T-helper 17 cell (primary cell): Measurements from ENCODE around the gene CRMP1. TPM values are rescaled to one million over a fixed set of nuclear protein-coding genes. Genes with fewer than 3 reads are reported as not detected.

Experiments used
- ATAC-seq: fragments of 150-1000 bp; cut with Tn5 transposase; 2 replicates; pipeline ENCODE4 v1.10.0; 2021; ENCODE audit warnings: mild to moderate bottlenecking, moderate library complexity
- DNase-seq, 3 donors: peaks; one replicate each; pipeline versions ENCODE4 v3.0.0 to v3.0.0-alpha.2; 2020 to 2021
- H3K9me3 ChIP-seq: one replicate; pipeline ENCODE4 v1.7.0; 2013; ENCODE audit warnings: low read length, mild to moderate bottlenecking; ENCODE audit not compliant: control insufficient read depth, poor library complexity, severe bottlenecking
- H3K27ac Mint-ChIP-seq: one replicate; pipeline ENCODE4 v1.8.0; 2022; ENCODE audit warnings: mild to moderate bottlenecking, moderate library complexity, mixed read lengths
- H3K27me3 Mint-ChIP-seq: one replicate; pipeline ENCODE4 v1.8.0; 2022; ENCODE audit warnings: mixed read lengths
- H3K36me3 Mint-ChIP-seq: one replicate; pipeline ENCODE4 v1.8.0; 2022; ENCODE audit warnings: low read depth, mixed read lengths
- H3K4me1 Mint-ChIP-seq: one replicate; pipeline ENCODE4 v1.8.0; 2022; ENCODE audit warnings: mild to moderate bottlenecking, mixed read lengths
- H3K4me3 Mint-ChIP-seq: one replicate; pipeline ENCODE4 v1.8.0; 2022; ENCODE audit warnings: mild to moderate bottlenecking, moderate library complexity, mixed read lengths
- total RNA-seq, 4 donors: library from RNA in 2 of 4; stranded (reverse) in 2 of 4; gene quantifications; one replicate each; pipeline ENCODE4 v1.2.3 and lab custom pipeline; 2022 to 2026

CRMP1 gene
- total RNA-seq, 2 donors from 2014 or later = not detected

GRCh38 chr4:5826437-5827107 is 66.3 kb downstream of the CRMP1 start:
- Mint-ChIP-seq H3K27me3 (peaks cover 13% of the 10 kb centered on the region), H3K27ac (no peak overlapping the region), H3K4me1 (peaks cover 15% of the 10 kb centered on the region), H3K36me3 (peaks cover 2% of the 10 kb centered on the region), H3K4me3 (no peak overlapping the region)
- ATAC-seq = no peak
- no peaks in the 10 kb centered on the region for H3K9me3 ChIP-seq
- DNase-seq = no peak

GRCh38 chr4:5825321-5826041 is 67.4 kb downstream of the CRMP1 start:
- peaks cover 13% of the 10 kb centered on the region for H3K27me3 Mint-ChIP-seq
- no peak for ATAC-seq
- peaks cover 15% of the 10 kb centered on the region for H3K4me1 Mint-ChIP-seq
- no peak overlapping the region for H3K27ac Mint-ChIP-seq
- H3K4me3 Mint-ChIP-seq = no peak overlapping the region
- peaks cover 2% of the 10 kb centered on the region for H3K36me3 Mint-ChIP-seq
- H3K9me3 ChIP-seq = no peaks in the 10 kb centered on the region
- DNase-seq = no peak

GRCh38 chr4:5824635-5825034 is 68.3 kb downstream of the CRMP1 start:
- peaks cover 13% of the 10 kb centered on the region for H3K27me3 Mint-ChIP-seq
- peaks cover 15% of the 10 kb centered on the region for H3K4me1 Mint-ChIP-seq
- peaks cover 2% of the 10 kb centered on the region for H3K36me3 Mint-ChIP-seq
- H3K9me3 ChIP-seq = no peaks in the 10 kb centered on the region
- H3K27ac Mint-ChIP-seq = no peak overlapping the region
- no peak overlapping the region for H3K4me3 Mint-ChIP-seq
- DNase-seq (no peak), ATAC-seq (no peak)

GRCh38 chr4:5824227-5824626 is 68.7 kb downstream of the CRMP1 start:
- peaks cover 13% of the 10 kb centered on the region for H3K27me3 Mint-ChIP-seq
- ATAC-seq = no peak
- H3K36me3 Mint-ChIP-seq = peaks cover 2% of the 10 kb centered on the region
- H3K4me3 Mint-ChIP-seq = no peak overlapping the region
- DNase-seq = no peak
- H3K9me3 ChIP-seq = no peaks in the 10 kb centered on the region
- peaks cover 15% of the 10 kb centered on the region for H3K4me1 Mint-ChIP-seq
- H3K27ac Mint-ChIP-seq = no peak overlapping the region

- Mint-ChIP-seq H3K4me1 (peaks cover 15% of the 10 kb centered on the region), H3K4me3 (no peak overlapping the region), H3K36me3 (peaks cover 2% of the 10 kb centered on the region), H3K27me3 (peaks cover 13% of the 10 kb centered on the region), H3K27ac (no peak overlapping the region)
- ATAC-seq = no peak
- no peak for DNase-seq
- H3K9me3 ChIP-seq = no peaks in the 10 kb centered on the region
Measured at GRCh38 chr4:5823542-5824211, 69.2 kb downstream of the CRMP1 start.

- no peaks in the 10 kb centered on the region for H3K9me3 ChIP-seq
- ATAC-seq (no peak), DNase-seq (no peak)
- peaks cover under 1% of the 10 kb centered on the region for H3K36me3 Mint-ChIP-seq
- H3K27ac Mint-ChIP-seq = no peak overlapping the region
- peaks cover 15% of the 10 kb centered on the region for H3K4me1 Mint-ChIP-seq
- peaks cover 8% of the 10 kb centered on the region for H3K27me3 Mint-ChIP-seq
- no peak overlapping the region for H3K4me3 Mint-ChIP-seq
Measured at GRCh38 chr4:5822619-5823018, 70.3 kb downstream of the CRMP1 start.

- ATAC-seq (no peak), DNase-seq (no peak)
Measured at GRCh38 chr4:5821665-5822358, 71.1 kb downstream of the CRMP1 start.

GRCh38 chr4:5816851-5817375 is 76.0 kb downstream of the CRMP1 start:
- H3K27me3 Mint-ChIP-seq = peaks cover 6% of the 10 kb centered on the region
- ATAC-seq = no peak
- peak overlapping the region; percentile 53 for H3K27ac Mint-ChIP-seq
- no peaks in the 10 kb centered on the region for H3K9me3 ChIP-seq
- no peak overlapping the region for H3K4me3 Mint-ChIP-seq
- H3K36me3 Mint-ChIP-seq = no peaks in the 10 kb centered on the region
- no peak for DNase-seq
- H3K4me1 Mint-ChIP-seq = no peaks in the 10 kb centered on the region

More at GRCh38 chr4:5821665-5822358, 71.1 kb downstream of the CRMP1 start:
- H3K9me3 ChIP-seq = no peaks in the 10 kb centered on the region
- no peak overlapping the region for H3K27ac Mint-ChIP-seq
- H3K36me3 Mint-ChIP-seq = no peaks in the 10 kb centered on the region
- H3K4me3 Mint-ChIP-seq = peak overlapping the region; percentile 5
- H3K27me3 Mint-ChIP-seq = peaks cover under 1% of the 10 kb centered on the region
- H3K4me1 Mint-ChIP-seq = peaks cover 9% of the 10 kb centered on the region

GRCh38 chr4:5816101-5816500 is 76.8 kb downstream of the CRMP1 start:
- H3K9me3 ChIP-seq = no peaks in the 10 kb centered on the region
- no peak for ATAC-seq
- H3K27me3 Mint-ChIP-seq = peaks cover 6% of the 10 kb centered on the region
- no peak for DNase-seq
- no peak overlapping the region for H3K4me3 Mint-ChIP-seq
- no peaks in the 10 kb centered on the region for H3K36me3 Mint-ChIP-seq
- H3K27ac Mint-ChIP-seq = no peak overlapping the region
- H3K4me1 Mint-ChIP-seq = no peaks in the 10 kb centered on the region

GRCh38 chr4:5815641-5816040 is 77.2 kb downstream of the CRMP1 start:
- Mint-ChIP-seq H3K36me3 (no peaks in the 10 kb centered on the region), H3K4me1 (no peaks in the 10 kb centered on the region), H3K27me3 (peaks cover 6% of the 10 kb centered on the region), H3K4me3 (no peak overlapping the region), H3K27ac (no peak overlapping the region)
- ATAC-seq (no peak), DNase-seq (no peak)
- no peaks in the 10 kb centered on the region for H3K9me3 ChIP-seq

GRCh38 chr4:5814421-5814820 is 78.5 kb downstream of the CRMP1 start:
- DNase-seq = no peak
- H3K4me3 Mint-ChIP-seq = no peak overlapping the region
- H3K4me1 Mint-ChIP-seq = no peaks in the 10 kb centered on the region
- H3K36me3 Mint-ChIP-seq = no peaks in the 10 kb centered on the region
- ATAC-seq = no peak
- no peaks in the 10 kb centered on the region for H3K9me3 ChIP-seq
- peaks cover 6% of the 10 kb centered on the region for H3K27me3 Mint-ChIP-seq
- H3K27ac Mint-ChIP-seq = no peak overlapping the region

- no peak for ATAC-seq
- Mint-ChIP-seq H3K4me1 (no peaks in the 10 kb centered on the region), H3K27ac (no peak overlapping the region), H3K4me3 (no peak overlapping the region), H3K36me3 (no peaks in the 10 kb centered on the region), H3K27me3 (peaks cover 6% of the 10 kb centered on the region)
- no peaks in the 10 kb centered on the region for H3K9me3 ChIP-seq
- DNase-seq = no peak
Measured at GRCh38 chr4:5813882-5814255, 79.0 kb downstream of the CRMP1 start.
